Stimulated activated CD4-positive, alpha-beta T cell treated with anti-CD3 and anti-CD28 coated beads, Interleukin-4, amount 100 ng/mL, for 1 hour (primary cell): ENCODE results near the gene CALM1.
A peak's percentile ranks its signal among the peaks of the same experiment; 100 is the strongest.

Source experiments
- DNase-seq: peaks from one replicate; pipeline ENCODE4 v3.0.0-alpha.2; 2020

CALM1 gene

GRCh38 chr14:90396341-90397339 is at the start of gene CALM1:
Gene CALM1 (plus strand): TSS chr14:90397029. CDS start chr14:90397231, 202 bp downstream.
- peak; percentile 97 for DNase-seq

GRCh38 chr14:90348270-90348669 is 48.6 kb upstream of the CALM1 start:
- DNase-seq: no peak

GRCh38 chr14:90349739-90350138 is 47.1 kb upstream of the CALM1 start:
- DNase-seq: no peak

- DNase-seq: no peak
Observed at GRCh38 chr14:90354551-90355298, 42.1 kb upstream of the CALM1 start.

- no peak for DNase-seq
Observed at GRCh38 chr14:90355540-90356518, 41.0 kb upstream of the CALM1 start.

GRCh38 chr14:90356925-90357324 is 39.9 kb upstream of the CALM1 start:
- DNase-seq: no peak

GRCh38 chr14:90358359-90358758 is 38.5 kb upstream of the CALM1 start:
- DNase-seq: no peak

- DNase-seq: no peak
Observed at GRCh38 chr14:90361865-90362557, 34.8 kb upstream of the CALM1 start.

GRCh38 chr14:90362558-90362896 is 34.3 kb upstream of the CALM1 start:
- no peak for DNase-seq

- no peak for DNase-seq
Observed at GRCh38 chr14:90368946-90369721, 27.7 kb upstream of the CALM1 start.

GRCh38 chr14:90373887-90374286 is 22.9 kb upstream of the CALM1 start:
- DNase-seq: no peak

- no peak for DNase-seq
Observed at GRCh38 chr14:90374813-90375212, 22.0 kb upstream of the CALM1 start.

- no peak for DNase-seq
Observed at GRCh38 chr14:90375934-90376333, 20.9 kb upstream of the CALM1 start.

GRCh38 chr14:90378249-90378648 is 18.6 kb upstream of the CALM1 start:
- no peak for DNase-seq

GRCh38 chr14:90379106-90379505 is 17.7 kb upstream of the CALM1 start:
- no peak for DNase-seq

- no peak for DNase-seq
Observed at GRCh38 chr14:90381011-90381786, 15.6 kb upstream of the CALM1 start.

- DNase-seq: no peak
Observed at GRCh38 chr14:90381999-90382451, 14.8 kb upstream of the CALM1 start.

GRCh38 chr14:90382491-90383125 is 14.2 kb upstream of the CALM1 start:
- DNase-seq: peak; percentile 67

GRCh38 chr14:90383126-90383730 is 13.6 kb upstream of the CALM1 start:
- peak; percentile 97 for DNase-seq
